Measurements from ENCODE around the gene GNPTG.

DNA sequence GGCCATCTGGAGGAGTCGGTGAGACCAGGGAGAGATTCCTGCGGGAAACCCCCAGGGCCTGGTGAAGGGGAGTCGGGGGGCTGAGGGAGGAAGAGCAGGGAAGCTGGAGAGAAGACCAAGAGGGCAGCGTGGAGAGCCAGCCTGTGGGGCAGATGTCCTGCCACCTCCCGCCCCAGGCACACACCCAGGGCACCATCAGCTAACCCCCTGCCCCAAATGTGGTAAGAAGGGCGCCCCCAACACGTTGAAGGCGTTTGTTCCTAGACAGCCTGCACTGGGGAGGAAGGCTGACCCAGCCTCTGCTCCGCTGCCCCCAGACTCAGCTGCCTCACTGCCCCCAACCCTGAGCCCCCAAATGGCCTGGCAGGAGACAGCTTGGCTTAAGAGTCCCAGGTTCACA is 17.0 kb upstream of the GNPTG start:
- TF ChIP-seq CTCF (IDR thresholded peaks at IDR 0.05) (no peak), ZFX (IDR thresholded peaks at IDR 0.05; ENCODE audit: borderline replicate concordance) (no peak)
